HL-60 (cell line): ENCODE data around the gene MLLT3.

Source experiments
- DNase-seq, 2 experiments: peaks; one replicate each; pipeline ENCODE4 v3.0.0-alpha.2; 2010 to 2020; ENCODE audit warnings: low read depth in 1 of 2, low spot score in 1 of 2
- H3K27ac ChIP-seq: fragments of 250-450 bp; sonication (Bioruptor Pico); replicated peaks from 2 replicates; pipeline ENCODE4 v1.5.1; 2020; ENCODE audit warnings: mild to moderate bottlenecking, moderate library complexity
- H3K27me3 ChIP-seq: fragments of 250-450 bp; sonication (Bioruptor Pico); 2 replicates; pipeline ENCODE4 v1.5.1; 2021; ENCODE audit warnings: mild to moderate bottlenecking, moderate library complexity; ENCODE audit not compliant: insufficient read depth, poor library complexity, severe bottlenecking
- H3K4me3 ChIP-seq: replicated peaks from 2 replicates; pipeline ENCODE4 v1.5.1; 2011; ENCODE audit warnings: mild to moderate bottlenecking, control low read depth, low read length; ENCODE audit not compliant: insufficient read depth
- GABPA ChIP-seq: IDR thresholded peaks from 2 replicates; pipeline ENCODE4 v1.6.1; 2012; ENCODE audit warnings: low read depth
- POLR2AphosphoS5 ChIP-seq: IDR thresholded peaks from 2 replicates; pipeline ENCODE4 v1.6.1; 2012; ENCODE audit warnings: low read depth
- SPI1 ChIP-seq: IDR thresholded peaks from 2 replicates; pipeline ENCODE4 v1.6.1; 2012; ENCODE audit warnings: low read depth, mild to moderate bottlenecking, borderline replicate concordance
- TF ChIP-seq, protein P1 (sequence below): IDR thresholded peaks from one replicate; pipeline ENCODE4 v1.5.1; 2011; ENCODE audit warnings: low read length, control low read depth, inconsistent platforms; ENCODE audit not compliant: insufficient read depth
- TF ChIP-seq, protein P2 (sequence below): IDR thresholded peaks from 2 replicates; pipeline ENCODE4 v1.6.1; 2012; ENCODE audit warnings: low read depth; ENCODE audit not compliant: insufficient replicate concordance

MLLT3 gene

DNA sequence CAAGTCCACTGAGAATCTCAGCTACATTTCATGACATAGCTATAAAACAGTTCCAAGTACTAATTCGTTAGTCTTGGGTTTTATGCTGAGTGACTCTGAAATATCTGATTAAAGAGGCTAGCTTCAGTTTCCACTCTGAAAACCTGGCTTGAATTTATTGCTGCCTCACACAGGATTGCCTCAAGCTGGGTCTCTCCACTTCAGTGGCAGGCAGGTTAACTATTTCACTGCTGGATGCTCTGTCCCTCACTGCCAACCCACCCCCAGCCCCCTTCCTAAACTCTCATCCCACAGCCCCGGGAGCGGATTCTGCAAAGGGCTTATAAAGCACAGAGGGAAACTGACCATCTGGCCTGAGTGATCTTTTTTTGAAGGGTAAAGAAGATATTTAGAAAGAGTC lies 318.3 kb downstream of the MLLT3 start:
- Histone ChIP-seq H3K4me3 (no peak overlapping the region), H3K27ac (no peak overlapping the region), H3K27me3 (no peaks in the 10 kb centered on the region)
- TF ChIP-seq POLR2AphosphoS5 (no peak), SPI1 (no peak), GABPA (no peak)
- TF ChIP-seq, protein P1, sequence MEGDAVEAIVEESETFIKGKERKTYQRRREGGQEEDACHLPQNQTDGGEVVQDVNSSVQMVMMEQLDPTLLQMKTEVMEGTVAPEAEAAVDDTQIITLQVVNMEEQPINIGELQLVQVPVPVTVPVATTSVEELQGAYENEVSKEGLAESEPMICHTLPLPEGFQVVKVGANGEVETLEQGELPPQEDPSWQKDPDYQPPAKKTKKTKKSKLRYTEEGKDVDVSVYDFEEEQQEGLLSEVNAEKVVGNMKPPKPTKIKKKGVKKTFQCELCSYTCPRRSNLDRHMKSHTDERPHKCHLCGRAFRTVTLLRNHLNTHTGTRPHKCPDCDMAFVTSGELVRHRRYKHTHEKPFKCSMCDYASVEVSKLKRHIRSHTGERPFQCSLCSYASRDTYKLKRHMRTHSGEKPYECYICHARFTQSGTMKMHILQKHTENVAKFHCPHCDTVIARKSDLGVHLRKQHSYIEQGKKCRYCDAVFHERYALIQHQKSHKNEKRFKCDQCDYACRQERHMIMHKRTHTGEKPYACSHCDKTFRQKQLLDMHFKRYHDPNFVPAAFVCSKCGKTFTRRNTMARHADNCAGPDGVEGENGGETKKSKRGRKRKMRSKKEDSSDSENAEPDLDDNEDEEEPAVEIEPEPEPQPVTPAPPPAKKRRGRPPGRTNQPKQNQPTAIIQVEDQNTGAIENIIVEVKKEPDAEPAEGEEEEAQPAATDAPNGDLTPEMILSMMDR: no peak
- TF ChIP-seq, protein P2, sequence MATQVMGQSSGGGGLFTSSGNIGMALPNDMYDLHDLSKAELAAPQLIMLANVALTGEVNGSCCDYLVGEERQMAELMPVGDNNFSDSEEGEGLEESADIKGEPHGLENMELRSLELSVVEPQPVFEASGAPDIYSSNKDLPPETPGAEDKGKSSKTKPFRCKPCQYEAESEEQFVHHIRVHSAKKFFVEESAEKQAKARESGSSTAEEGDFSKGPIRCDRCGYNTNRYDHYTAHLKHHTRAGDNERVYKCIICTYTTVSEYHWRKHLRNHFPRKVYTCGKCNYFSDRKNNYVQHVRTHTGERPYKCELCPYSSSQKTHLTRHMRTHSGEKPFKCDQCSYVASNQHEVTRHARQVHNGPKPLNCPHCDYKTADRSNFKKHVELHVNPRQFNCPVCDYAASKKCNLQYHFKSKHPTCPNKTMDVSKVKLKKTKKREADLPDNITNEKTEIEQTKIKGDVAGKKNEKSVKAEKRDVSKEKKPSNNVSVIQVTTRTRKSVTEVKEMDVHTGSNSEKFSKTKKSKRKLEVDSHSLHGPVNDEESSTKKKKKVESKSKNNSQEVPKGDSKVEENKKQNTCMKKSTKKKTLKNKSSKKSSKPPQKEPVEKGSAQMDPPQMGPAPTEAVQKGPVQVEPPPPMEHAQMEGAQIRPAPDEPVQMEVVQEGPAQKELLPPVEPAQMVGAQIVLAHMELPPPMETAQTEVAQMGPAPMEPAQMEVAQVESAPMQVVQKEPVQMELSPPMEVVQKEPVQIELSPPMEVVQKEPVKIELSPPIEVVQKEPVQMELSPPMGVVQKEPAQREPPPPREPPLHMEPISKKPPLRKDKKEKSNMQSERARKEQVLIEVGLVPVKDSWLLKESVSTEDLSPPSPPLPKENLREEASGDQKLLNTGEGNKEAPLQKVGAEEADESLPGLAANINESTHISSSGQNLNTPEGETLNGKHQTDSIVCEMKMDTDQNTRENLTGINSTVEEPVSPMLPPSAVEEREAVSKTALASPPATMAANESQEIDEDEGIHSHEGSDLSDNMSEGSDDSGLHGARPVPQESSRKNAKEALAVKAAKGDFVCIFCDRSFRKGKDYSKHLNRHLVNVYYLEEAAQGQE: no peak
- DNase-seq: no peak

GRCh38 chr9:20303066-20303465 lies 319.2 kb downstream of the MLLT3 start:
- Histone ChIP-seq H3K4me3 (no peak overlapping the region), H3K27me3 (no peaks in the 10 kb centered on the region), H3K27ac (no peak overlapping the region)
- no peak for DNase-seq
- TF ChIP-seq, protein P1: no peak
- TF ChIP-seq GABPA (no peak), POLR2AphosphoS5 (no peak), SPI1 (no peak)
- TF ChIP-seq, protein P2: no peak

- no peaks in the 10 kb centered on the region for H3K27me3 ChIP-seq
- DNase-seq: no peak
- H3K4me3 ChIP-seq: no peak overlapping the region
- TF ChIP-seq SPI1: no peak
- TF ChIP-seq GABPA: no peak
- TF ChIP-seq, protein P2: no peak
- TF ChIP-seq, protein P1: no peak
- TF ChIP-seq POLR2AphosphoS5: no peak
- H3K27ac ChIP-seq: no peak overlapping the region
These were observed 320.1 kb downstream of the MLLT3 start for GRCh38 chr9:20302197-20302596.
